HG02798 (cell line): Measurements from ENCODE around the gene ZNF740.
"Not testable (repeated sequence)": the region's sequence is repeated elsewhere in the genome, so short reads cannot be mapped to it uniquely, and the experiment has no call there.

ENCODE experiments used
- ATAC-seq: cut with Tn5 transposase; IDR thresholded peaks from one replicate; pipeline ENCODE4 v1.9.1; 2021; ENCODE audit warnings: mild to moderate bottlenecking; ENCODE audit not compliant: unreplicated experiment, poor library complexity

The ZNF740 gene

DNA sequence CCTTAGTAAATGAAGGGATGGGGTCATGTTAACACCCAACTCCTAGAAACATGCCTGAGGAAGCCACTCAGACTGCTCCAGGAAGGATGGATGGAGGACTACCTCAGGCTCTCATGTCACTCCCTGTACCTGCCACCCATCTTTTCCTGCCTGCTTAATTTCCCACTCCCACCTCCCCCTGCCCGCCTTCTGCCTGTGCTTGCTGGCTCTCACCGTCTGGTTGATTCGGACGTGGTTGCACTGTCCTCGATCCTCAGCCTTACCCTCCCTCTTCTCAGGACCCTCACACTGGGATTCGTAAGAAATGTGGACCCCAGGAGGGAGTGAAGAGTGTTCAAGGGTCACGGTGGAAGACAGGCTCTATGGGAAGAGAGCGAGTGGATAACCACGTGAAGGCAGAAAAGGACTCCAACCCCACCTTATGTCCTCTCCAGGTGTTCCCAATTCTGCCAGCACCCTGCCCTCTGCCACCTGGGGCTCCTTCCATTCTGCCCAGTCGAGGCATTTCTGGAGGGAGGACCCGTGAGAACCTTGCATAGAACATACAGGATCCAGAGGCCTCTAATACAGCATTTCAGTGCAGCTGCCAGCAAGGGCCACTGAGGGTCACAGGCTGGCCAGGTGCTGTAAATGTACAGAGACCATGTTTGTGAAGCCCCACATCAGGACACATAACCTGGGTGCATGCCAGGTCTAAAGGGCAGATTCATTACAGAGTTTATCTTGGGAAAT, 13.6 kb downstream of the ZNF740 start:
- no peak for ATAC-seq

DNA sequence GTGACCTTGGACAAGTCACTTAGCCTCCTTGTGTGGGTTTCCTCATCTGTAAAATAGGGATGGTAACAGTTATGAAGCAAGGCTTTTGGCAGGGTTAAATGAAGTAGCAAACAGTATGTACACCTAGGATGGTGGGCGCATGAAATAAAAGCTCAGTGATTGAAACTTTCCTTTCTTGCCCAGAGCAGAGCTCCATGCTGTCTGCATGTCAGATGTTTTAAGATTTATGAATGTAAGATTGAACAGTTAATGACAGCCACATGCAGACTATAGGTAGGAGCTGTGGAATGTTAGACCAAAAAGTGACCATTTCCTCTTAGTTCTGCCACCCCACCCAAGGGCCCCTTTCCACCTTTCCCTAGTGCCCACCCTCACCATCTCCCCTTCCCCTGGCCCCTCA, 14.5 kb downstream of the ZNF740 start:
- no peak for ATAC-seq

DNA sequence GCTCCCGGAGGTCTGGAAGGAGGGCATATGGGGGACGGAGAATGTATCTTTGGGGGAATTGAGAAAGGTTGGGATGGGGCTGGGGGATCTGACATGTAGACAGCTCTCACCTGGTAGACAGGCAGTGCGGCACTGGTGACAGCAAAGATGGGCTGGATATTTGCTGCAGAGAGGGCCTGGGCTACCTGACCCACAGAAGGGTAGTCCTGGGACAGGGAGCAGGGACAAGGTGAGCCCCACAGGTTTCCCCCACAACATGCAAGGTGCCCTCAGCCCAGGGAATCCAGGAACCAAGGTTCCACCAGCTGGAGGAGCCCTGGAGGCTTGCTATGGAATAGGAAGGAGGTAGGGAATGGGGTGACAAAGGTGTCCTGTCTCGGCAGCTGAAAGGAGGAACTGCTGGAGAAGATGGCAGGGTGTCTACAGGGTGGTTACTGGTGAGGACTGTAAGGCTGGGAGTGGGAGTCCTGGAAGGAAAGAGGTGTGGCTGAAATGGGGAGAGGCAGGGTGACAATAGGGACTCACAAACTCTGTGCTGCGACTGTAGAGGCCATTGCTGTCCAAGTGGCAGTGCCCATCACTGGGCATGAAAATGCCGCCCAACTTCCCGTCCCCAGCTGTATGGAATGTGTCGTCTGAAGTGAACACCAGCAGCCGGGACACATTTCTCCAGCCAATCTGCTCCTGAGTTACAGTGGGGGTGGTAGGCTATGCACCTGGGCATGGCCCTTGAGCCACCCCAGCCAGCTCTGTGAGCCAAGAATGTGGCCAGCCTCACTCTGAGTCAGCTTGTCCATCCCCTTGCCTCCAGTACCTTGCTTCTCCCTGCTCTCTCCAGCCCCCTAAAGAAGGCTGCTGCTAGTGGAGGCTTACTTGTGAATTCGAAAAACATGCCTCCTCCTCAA, 15.2 kb downstream of the ZNF740 start:
- ATAC-seq: no peak

DNA sequence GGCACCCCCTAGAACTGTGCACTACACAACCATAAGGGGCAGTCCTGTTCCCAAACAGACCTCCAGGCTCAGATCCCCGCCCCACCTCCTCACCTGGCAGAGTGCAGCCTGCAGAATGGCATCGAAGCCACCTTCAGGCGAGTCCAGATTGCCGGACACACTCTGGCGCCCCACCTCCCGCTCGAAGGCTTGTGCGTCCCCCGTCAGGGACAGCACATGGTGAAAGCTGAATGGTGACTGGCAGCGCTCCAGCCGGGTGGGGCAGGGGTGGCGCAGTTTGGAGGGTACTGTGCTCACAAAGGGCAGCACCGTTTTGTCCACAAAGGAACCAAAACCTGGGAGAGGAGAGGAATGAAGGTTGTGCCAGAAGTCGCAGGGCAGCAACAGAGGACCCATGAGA, 16.0 kb downstream of the ZNF740 start:
- no peak for ATAC-seq

DNA sequence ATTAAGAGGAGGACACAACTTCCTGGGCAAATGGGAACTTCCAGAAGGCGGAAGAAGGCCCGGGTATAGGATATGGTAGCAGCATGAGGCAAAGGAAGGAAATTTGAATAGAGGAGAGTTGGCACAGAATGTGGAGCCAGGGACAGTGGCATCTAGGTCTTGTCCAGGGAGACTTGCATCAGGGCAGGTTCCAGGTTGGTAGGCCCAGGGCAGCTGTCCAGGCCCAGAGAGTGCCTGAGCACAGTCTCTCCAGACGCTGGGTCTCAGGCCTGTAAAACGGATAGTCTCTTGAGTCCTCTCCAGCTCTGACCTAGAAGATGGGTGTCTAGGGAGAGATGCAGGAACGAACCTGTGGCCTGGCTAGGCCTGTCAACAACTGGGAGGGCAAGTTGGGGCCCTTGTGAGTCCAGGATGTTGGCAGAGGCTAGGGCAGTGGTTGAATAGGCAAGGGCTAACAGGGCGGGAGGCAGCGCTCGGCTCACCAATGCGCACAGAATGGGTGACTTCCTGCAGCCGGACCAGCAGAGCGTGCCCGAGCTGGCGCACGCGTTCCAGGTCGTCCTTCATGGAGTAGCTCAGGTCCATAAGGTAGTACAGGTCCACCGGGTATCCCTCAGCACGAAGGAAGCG, 16.6 kb downstream of the ZNF740 start:
- no peak for ATAC-seq

DNA sequence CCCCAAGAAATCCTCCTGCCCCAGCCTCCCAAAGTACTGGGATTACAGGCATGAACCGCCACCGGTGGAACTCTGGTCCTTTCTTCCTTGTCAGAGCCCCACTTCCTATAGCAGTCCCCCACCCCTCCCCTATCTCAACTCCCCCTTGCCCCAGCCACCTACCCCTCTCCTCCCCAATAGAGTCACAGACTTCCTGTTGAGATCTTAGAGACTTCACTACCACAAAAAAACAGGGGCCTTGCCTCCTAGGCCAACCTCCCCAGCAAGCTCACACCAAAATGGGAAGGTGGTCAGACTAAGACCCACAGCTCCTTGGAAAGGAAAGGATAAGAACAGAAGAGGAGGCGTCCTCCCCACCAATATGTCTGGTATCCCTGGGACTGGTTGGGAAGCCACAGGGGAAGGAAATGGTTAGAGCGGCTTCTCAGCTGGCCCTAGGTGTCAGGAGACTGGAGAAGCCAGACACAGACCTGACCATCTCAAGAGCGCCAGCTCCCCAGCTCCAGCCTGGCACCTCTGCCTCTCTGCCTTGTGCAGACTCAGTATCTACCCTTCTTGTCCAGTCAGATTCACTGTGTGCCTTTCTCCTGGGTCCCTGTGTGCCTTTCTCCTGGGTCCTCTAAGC, 18.1 kb downstream of the ZNF740 start:
- no peak for ATAC-seq

DNA sequence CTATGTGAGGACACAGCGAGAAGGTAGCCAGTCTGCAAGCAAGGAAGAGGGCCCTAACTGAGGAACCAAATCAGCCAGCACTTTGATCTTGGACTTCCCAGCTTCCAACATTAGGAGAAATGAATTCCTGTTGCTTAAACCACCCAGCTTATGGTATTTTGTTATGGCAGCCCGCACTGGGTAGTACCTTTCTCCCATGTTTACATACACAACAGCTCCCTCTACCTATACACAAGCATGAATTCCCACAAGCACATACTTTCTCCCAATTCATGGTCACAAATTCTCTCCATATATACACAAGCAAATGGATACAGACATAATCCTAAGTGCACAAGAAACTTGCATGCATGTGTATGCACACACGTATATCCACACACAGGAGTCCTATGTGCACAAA, 19.2 kb downstream of the ZNF740 start:
- no peak for ATAC-seq

DNA sequence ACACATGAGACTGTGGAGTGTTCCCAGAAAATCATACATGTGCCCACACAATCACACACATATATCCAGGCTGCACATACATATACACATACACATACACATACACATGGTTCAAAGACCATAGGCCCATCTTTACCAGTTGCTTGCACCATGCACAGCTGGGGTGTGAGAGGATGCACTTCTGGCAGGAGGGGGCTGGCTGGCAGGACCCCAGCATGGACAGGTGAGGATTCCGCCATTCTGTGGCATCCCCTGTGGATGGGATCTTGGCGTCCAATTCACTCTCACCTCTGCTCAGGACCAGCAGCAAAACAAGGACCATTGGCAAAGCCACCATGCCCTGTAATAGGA, 19.6 kb downstream of the ZNF740 start:
- peak; percentile 17 for ATAC-seq

DNA sequence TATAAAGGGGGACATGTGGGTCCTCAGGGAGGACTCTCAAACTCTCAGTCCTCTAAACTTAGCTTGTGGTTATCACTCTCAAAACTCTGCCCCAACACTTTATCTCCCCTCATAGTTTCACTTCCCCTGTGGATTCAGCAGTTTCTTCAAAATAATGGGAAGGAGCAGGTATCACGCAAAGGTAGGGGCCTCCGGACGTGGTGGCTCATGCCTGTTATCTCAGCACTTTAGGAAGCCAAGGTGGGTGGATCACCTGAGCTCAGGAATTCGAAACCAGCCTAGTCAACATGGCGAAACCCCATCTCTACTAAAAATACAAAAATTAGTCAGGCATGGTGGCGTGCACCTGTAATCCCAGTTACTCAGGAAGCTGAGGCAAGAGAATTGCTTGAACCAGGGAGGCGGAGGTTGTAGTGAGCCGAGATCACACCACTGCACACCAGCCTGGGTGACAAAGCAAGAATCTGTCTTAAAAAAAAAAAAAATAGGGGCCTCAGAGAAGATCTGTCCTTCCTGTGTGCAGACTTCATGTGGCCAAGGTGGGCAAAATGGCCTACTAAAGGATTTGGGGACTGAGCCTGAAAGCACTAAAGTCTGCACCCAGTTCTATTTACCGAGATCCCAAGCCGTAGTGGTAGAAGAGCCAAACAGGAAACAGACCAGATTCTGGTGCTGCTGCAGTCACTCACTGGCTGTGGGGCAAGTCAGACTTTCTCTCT, 20.1 kb downstream of the ZNF740 start:
- ATAC-seq: peak; percentile 51

DNA sequence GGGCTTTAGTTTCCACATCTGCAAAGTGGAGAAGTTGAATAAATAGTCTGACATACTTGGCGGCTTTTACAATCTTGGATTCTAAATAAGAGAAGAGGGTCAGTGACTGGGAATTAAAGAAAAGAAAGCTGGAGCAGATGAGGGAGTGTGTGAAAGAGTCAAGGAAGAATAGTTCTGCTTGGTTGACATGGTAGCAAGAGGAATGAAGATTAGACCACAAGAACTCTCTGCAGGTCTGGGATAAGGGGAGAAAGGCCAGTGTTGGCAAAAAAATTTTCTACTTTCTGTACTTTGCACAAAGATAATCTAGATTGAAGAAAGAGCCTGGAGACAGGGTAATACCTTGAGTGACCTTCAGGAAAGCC, 20.6 kb downstream of the ZNF740 start:
- no peak for ATAC-seq

DNA sequence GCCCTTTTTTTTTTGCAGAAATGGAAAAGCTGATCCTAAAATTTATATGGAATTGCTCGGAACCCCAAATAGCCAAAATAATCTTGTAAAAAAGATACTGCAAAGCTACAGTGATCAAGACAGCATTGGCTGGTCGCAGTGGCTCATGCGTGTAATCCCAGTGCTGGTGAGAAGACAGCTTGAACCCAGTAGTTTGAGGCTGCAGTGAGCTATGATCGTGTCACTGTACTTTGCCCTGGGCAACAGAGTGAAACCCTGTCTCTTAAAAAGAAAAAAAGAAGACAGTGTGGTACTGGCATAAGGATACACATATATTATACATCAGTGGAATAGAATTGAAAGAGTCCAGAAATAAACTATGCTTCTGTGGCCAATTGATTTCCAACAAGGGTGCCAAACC, 21.1 kb downstream of the ZNF740 start:
- no peak for ATAC-seq

DNA sequence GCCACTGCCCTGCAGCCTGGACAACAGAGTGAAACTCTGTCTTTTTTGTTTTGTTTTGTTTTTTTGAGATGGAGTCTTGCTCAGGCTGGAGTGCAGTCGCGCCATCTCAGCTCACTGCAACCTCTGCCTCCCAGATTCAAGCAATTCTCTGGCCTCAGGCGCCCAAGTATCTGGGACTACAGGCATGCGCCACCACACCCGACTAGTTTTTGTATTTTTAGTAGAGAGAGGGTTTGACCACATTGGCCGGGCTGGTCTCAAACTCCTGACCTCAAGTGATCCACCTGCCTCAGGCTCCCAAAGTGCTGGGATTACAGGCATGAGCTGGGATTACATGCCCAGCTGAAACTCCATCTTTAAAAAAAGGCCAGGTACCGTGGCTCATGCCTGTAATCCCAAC, 21.8 kb downstream of the ZNF740 start:
- not testable (repeated sequence) for ATAC-seq

DNA sequence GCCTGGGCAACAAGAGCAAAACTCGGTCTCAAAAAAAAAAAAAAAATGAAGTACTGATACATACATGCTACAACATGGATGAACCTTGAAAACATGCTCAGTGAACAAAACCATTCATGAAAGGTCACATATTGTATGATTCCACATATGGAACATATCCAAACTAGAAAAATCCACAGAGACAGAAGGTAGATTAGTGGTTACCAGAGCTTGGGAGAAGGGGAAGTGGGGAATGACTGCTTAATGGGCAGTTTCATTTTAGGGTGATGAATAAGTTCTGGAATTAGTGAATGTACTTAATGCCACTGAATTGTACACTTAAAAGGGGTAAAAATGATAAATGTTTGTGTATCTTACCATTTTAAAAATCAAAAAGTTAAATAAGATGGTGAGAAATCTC, 23.8 kb downstream of the ZNF740 start:
- ATAC-seq: no peak

DNA sequence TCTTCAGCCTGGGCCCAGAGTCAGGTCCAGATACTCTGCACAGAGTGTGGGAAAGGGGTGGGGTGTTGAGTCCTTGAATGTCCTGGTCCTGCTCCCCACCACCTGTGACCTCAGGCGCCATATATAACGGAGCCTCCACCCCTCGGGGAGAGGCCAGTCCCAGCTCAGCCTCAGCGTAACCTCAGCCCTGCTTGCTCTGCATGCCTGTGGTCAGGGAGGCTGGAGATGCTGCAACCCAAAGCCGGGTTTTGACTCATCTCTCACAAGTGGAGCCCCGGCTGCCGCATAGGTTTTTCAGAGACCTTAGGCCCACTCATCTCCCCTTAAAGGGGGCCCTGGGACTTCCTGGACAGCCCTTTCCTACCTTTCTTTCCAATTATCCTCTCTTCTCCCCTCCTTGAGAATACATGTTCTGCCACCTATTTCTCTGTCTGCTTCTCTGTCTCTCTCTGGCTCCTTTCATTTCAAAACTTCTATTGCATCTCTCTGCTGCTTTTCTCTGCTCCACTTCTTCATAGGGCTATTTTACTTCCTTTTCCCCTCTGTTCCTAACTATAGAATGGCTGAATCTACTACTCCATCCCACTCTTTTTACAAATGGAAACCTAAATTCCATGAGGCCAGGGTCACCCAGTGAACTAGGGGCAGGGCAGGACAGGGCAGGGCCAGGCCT, 25.4 kb downstream of the ZNF740 start:
- ATAC-seq: peak; percentile 75

DNA sequence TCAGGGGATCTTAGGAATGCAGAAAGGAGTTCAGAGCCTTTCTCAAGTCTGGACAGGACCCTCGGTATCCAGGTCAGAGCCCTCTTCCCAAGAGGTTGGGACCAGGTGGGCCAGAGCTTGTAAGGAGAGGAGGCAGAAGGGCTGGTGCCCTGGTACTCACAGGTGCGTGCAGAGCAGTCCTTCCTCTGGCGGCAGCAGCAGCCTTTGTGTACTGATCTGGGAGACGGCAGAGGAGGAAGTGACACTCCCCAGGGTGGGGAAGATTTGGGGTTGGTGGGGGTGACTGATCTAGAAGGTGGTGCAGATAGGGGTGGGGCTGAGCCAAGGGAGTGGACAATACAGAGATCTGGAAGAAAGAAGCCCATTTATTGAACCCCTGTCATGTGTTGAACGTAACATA, 26.5 kb downstream of the ZNF740 start, which contains the start of gene ITGB7:
Gene ITGB7 (minus strand): TSS at position 210 of the 400 bp plus-strand sequence. CDS start 6,808 bp downstream, outside the sequence.
- ATAC-seq: peak; percentile 48

DNA sequence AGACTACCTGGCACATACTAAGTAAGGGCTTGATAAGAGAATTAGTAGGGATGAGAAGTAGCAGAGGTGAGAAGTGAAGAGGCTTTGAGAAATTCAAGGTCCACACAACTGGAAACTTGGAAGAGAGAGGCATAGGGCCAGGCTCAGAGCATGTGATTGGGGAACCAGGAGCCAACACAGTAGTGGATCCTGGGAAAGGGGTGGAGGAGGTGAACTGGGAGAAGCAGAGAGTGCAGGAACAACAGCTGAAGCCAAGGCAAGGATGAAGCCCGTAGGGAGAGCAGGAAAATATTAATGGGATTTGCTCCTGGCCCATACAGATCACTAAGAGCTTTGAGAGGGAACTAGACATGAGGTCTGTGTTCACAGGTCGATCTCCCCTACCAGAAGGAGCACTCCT, 27.9 kb downstream of the ZNF740 start:
- no peak for ATAC-seq

DNA sequence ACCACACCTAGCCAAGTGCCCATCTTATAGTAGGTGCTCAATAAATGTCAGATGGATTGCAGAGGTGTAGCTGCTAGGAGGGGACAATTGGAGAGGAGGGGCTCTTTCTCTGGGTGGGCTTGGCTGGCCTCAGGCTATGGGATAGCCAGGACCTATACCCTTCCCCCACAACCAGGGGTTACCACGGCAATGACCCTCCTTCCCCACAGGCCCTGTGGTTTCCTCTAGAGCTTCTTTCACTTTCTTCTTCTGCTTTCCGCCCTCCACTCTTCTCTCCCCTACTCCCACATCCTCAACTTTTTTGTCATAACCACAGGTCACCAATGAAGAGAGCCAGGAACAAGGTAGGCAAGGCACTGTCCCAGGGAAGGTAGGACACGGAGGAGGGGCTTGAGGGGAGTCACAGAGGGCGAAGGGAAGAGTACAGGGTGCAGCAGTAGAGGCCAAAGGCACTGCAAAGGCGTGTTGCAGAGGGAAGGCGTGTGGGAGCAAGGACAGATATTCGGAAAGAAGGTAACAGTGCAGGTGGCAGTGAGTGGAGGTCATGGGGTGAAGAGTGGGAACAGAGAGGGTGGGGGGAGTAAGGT, 28.4 kb downstream of the ZNF740 start:
- ATAC-seq: peak; percentile 37

DNA sequence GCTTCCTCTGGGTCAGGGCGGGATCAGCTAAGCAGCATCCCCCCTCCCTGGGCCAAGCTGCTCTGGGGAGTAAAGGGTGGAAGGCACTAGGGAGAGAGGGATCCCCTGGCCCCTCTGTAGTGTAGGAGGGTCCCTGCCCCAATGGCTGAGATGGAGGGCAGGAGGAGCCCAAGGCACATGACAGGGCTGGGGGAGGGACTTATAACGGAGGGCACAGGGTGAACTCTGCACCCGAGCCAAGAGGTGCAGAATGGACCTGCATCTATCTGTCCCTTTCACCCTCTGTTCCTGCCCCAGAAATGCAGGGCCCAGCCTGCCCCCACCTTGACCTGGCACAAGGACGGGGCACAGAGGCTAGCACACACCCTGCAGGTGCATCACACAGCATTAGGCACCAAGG, 30.3 kb downstream of the ZNF740 start:
- no peak for ATAC-seq
